Activated T-helper 1 cell treated with anti-CD3 and anti-CD28 coated beads, Interleukin-2, amount 50 U/mL, for 16 hours (primary cell): ENCODE results near the gene KIF1C.
"Not testable (repeated sequence)": the region's sequence is repeated elsewhere in the genome, so short reads cannot be mapped to it uniquely, and the experiment has no call there.

Source experiments
- DNase-seq, 2 donors: peaks; one replicate each; pipeline ENCODE4 v3.0.0-alpha.2; 2020; ENCODE audit warnings: low read depth in 1 of 2, low spot score in 1 of 2

Gene KIF1C

GRCh38 chr17:5042157-5043022 is 44.6 kb downstream of the KIF1C start:
- no peak for DNase-seq

- no peak for DNase-seq
Measured at GRCh38 chr17:5043524-5043923, 45.8 kb downstream of the KIF1C start.

DNA sequence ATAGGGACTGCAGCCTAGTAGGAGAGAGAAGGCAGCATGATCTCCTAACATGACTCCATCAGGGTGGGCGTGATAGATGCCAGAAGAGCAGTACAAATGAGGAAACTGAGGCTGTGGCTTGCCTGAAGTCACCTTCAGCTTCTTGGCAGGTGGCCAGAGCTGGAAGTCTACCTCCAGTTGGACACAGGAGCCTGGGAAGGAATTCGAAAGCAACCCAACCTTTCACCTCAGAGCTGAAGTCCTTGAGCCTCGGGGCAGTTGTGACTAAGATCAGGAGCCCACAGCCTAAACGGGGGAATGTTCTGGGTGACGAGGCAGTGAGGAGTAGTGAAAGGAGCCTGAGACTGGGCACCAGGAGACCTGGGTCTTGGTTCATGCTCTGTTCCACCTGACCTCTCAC is 46.9 kb downstream of the KIF1C start:
- DNase-seq = no peak

DNA sequence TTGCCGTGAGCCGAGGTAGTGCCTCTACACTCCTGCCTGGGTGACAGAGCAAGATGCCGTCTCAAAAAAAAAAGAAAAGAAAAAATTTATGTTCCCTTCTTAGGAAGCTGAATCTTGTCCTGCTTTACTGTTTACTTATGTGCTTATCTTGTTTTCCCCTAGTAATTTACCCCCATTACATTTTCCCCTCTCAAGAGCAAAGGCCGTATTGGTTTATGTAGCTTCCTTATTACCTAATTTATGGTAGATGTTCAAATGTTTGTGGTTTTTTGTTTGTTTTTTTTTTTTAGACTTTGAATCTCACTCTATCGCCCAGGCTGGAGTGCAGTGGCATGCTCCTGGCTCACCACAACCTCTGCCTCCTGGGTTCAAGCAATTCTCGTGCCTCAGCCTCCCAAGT is 47.7 kb downstream of the KIF1C start:
- DNase-seq = no peak

DNA sequence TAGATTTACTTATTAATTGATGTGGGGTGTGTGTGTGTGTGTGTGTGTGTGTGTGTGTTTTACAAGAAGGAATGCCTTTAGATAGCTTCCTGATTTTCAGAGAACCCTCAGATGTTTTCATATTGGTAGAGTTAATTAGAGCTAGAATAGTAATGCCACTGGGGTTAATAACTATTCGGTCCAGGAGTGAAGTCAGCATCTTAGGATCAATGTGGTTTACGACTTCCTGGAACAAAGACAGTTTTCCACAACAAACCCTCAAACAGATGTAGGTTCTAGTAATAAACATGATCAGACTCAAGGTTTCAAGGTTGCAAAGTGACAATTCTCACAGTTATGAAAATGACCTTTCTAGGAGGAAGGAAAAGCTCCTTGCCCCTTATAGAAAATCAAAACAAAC is 49.7 kb downstream of the KIF1C start:
- DNase-seq = no peak

DNA sequence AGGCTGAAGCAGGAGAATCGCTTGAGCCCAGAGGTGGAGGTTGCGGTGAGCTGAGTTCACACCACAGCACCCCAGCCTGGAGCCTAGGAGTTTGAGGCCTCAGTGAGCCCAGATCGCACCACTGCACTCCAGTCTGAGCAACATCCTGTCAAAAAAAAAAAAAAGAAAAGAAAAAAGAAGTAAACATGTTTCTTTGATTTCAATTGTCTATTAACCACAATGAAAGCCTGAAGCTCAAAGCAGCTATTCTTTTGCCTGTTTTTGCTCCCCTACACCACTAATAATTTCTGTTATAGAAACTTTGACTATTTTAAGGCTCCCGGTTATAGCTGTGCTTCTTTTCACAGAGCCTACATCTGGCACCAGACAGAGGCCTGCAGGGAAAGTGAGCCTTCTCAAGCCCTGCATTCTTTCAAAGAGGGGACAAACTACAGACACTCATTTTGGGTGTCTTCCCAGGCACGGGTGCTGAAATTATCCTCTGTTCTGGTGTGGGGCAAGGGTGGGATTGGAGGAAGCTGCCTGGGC is 51.6 kb downstream of the KIF1C start:
- DNase-seq = peak; percentile 42 to 68

DNA sequence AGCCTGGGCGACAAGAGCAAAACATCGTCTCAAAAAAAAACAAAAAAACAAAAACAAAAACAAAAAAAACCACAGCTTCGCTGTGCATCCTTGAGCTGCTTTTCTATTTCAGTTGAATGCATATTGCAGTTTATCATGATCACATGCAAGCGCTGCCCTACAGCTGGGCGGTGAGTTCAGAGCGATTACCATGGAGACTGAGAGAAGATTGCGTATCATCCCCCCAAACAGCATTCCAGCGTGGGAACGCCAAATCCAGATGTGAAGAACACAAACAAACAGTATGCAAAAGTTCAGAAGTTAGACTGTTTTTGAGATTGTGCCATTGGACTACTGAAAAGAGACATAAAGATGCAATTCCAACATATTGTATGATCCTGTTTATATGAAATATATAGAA is 52.5 kb downstream of the KIF1C start:
- DNase-seq = no peak

DNA sequence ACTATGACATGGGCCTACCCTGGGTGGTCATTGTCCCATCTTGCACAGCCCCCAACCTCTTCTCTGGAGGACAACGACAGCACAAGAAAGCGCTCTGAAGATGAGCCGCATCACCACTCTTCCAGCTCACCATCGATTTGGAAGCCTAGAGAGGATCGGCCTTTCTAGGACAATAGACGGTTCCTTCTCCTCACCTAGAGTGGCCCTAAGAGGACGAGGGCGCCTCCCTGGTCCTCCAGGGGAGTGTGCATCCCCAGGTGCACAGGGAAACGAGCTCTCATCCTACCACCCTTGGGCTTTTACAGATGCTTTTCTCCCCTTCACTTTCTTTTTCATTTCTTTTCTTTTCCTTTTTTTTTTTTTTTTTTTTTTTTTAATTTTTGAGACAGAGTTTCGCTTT is 57.8 kb downstream of the KIF1C start:
- no peak for DNase-seq

DNA sequence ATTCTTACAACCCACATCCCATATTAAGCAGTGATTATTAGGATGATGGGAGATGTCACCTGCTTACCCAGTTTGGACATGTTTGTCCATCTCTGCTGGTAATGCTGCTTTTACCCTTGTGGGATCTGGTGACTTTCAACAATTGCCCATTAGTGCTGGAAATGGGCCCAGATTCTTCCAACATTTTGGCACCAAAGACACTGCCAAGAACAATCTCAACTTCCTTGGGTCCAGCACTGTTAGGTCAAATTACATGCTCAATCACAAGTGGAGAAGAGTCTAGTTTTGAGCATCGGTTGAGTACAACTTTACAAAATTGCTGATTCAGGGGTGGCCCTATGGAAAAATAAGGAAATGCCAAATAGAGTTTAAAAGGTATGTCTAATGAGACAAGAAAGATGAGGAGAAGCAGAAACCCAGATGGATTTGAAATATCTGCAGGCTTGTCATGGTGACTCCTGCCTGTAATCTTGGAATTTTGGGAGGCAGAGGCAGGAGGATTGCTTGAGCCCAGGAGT is 67.5 kb downstream of the KIF1C start:
- DNase-seq = no peak

GRCh38 chr17:5068236-5068635 is 70.5 kb downstream of the KIF1C start:
- no peak for DNase-seq

GRCh38 chr17:5069724-5070123 is 72.0 kb downstream of the KIF1C start:
- DNase-seq = no peak

DNA sequence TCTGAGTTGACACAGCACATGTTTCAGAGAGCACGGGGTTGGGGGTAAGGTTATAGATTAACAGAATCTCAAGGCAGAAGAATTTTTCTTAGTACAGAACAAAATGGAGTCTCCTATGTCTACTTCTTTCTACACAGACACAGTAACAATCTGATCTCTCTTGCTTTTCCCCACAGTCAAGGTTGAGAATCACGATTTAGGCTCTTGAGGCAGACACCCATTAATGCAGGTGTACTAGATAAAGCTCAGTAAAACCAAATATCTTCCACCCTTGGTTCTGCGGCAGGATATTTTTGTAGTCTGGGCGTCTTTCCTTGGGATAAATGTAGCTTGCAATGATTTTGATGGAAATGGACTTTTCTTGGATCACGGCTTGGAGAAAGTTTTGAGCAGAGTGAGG is 77.7 kb downstream of the KIF1C start:
- DNase-seq = not testable (repeated sequence)

GRCh38 chr17:5077275-5077674 is 79.5 kb downstream of the KIF1C start:
- DNase-seq = not testable (repeated sequence)

DNA sequence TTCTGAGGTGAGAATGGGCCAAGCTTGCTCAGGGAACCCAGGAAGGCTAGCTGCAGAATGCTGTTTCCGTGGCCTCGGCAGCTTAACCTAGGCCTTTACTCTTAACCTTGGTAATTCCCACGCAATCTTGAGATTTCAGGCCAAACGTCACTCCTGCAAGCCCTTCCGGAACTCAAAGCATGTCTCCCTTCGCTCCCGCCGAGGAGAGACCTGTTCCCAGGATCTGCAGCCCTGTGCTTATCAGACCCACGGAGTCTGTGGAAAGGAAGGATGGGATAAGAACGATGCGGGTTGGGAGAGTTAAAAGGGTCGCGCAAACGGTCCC is 80.0 kb downstream of the KIF1C start:
- no peak for DNase-seq
